ENCODE measurements around the gene CRYGC.

The CRYGC gene

DNA sequence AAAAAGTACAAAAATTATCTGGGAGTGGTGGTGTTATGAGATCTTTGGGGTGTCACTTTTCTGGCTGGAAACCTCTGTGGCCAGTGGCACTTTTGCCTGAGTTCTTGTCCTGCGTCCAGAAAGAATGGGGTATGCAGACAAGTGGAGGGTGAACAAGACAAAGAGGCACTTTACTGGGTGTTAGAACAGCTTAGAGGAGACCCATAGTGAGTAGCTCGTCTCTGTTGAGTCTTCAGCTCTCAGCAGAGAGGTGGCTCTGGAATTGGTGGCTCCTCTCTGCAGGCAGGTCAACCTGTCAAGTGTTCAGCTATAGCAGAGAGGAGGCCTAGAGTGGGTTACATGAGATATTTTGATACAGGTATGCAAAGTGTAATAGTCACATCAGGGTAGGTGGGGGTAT, 31.4 kb downstream of the CRYGC start:
- intact Hi-C loops (cut with DNase I): no loop called here

DNA sequence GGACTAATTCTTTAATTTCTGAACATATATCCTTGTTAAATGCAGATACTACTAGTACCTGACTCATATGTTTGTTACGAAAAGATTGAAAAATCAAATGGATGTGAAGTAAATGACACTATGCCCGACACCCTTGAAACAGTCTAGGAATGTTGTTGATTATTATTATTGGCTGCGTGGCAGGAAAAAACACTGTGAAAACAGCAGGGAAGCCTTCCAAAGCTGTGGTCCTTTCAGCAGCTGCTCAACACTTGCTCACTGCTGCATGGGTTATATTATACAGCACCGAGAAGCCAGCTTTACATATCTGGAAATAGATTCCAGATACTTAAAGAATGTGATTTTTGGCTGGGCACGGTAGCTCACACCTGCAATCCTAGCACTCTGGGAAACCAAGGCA, 31.8 kb downstream of the CRYGC start:
- intact Hi-C loops (cut with DNase I): no loop called here
- DNase-seq: no peak

More for the DNA sequence above, 31.4 kb downstream of the CRYGC start:
- DNase-seq: no peak

DNA sequence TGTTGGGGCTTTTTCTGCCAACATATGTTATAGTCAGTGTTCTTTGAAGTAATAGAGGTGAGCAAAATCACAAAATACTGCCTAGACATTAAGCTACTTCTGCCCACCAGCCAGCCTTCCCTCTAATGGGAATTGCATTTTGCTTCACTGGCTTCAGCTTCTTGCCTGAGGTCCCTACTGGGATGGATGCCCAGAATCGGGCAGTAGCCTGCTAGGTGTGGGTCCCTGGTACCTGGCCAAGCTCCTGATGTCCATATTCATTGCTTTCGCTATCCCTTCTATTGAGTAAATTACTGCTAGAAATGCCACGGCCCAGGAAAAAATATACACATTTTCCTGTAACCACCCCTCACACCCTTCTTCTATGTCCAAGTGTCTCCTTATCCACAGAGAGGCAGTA, 32.3 kb downstream of the CRYGC start:
- DNase-seq: no peak
- intact Hi-C loops (cut with DNase I): no loop called here

DNA sequence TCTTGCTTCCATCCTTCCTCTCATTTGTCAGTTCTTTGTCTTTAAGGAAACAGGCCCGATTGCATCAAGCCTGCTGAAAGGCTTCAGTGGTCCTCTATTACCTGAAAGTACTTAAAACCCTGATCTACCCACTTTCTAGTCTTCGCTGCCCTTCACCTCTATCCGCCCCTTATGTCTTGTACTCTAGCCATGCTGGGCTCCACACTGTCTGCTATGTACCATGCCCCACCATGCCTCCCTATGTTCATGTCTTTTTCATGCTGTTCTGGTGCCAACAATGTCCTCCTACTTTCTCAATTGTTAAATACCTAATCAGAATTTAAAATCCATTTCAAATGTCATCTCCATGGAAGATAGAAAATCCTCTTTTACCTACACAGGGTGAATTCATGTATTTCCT, 33.5 kb downstream of the CRYGC start:
- intact Hi-C loops (cut with DNase I): no loop called here

DNA sequence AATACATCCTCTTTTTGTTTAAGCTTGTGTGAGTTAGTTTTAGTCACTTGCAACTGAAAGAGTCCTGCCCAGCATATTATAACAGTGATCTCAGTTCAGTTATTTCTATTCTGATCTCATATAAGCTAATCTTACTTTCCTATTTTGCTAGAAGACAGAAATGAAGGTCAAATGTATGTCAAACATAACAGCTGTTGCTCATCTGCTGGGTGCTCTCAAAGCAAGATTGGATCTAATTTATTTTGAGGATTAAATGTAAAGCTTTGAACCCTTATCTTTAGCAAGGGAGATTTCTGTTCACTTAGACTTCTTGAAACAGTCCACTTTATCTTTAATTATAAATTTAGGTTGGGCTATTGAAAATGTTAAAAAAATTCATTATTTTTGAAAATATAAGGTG, 36.5 kb downstream of the CRYGC start:
- no peak for DNase-seq
- intact Hi-C loops (cut with DNase I): no loop called here

More for the DNA sequence above, 33.5 kb downstream of the CRYGC start:
- no peak for DNase-seq

DNA sequence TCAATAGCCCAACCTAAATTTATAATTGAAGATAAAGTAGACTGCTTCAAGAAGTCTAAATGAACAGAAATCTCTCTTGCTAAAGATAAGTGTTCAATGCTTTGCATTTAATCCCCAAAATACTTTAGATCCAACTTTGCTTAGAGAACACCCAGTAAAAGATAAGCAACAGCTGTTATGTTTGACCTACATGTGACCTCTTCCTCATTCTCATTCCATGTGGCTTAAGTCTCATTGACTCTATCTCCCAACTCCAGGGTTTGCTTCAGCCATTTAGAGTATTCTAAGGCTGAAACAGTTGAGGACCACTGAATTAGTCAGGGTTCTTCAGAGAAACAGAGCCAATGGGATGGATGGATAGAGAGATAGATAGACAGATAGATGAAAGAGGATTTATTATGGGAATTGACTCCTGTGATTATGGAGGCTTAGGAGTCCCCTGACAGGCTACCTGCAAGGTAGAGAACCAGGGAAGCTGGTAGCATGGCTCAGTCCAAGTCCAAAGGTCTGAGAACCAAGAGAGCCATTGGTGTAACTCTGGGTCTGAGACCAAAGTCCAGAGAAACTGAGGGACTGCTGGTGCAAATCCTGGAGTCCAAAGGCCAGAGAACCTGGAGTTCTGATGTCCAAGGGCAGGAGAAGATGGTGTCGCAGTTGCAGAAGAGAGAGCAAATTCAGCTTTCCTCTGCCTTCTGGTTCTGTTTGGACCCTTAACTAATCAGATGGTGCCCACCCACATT, 37.4 kb downstream of the CRYGC start:
- intact Hi-C loops (cut with DNase I): no loop called here
- DNase-seq: no peak

DNA sequence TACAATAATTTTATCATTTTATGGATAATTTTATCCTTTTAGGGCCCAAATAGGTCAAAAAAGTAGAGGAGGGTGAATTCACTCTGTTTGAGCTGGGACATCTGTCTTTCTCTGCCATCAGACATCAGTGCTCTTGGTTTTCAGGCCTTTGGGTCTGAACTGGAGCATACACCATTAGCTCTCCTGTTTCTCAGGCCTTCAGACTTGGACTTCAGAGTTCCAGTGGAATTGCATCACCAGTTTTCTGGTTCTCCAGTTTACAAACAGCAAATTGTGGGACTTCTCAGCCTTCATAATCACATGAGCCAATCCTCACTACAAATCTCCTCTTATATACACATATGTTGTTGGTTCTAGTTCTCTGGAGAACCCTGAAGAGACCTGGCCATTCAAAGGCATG, 39.2 kb downstream of the CRYGC start:
- intact Hi-C loops (cut with DNase I): no loop called here
- no peak for DNase-seq

DNA sequence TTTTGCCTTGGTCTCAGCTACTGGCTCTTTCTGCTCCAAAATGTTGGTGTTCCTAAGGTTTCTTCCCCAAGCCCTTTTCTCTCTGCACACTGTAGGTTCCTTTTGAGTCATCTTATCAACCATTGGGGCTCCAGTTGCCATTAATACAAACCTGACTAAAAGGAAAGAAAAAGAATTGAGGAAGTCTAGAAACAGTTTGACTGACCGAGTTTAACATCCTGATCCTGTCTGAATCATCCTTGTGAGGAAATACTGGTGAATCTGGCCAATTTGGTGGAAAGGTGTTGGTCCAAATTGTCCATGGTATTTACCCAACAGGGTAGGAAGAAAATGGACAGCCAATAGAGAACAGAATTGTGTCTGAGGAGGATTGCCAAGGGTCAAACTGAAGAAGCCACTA, 43.6 kb downstream of the CRYGC start:
- DNase-seq: no peak
- intact Hi-C loops (cut with DNase I): no loop called here

DNA sequence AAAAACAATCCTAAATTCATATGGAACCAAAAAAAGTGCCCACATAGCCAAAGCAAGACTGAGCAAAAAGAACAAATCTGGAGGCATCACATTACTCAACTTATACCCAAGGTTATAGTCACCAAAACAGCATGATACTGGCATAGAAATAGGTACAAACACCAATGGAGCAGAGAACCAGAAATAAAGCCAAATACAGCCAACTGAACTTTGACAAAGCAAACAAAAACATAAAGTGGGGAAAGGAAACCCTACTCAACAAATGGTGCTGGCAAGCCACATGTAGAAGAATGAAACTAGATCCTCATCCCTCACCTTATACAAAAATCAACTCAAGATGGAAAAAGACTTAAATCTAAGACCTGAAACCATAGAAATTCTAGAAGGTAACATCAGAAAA, 45.8 kb downstream of the CRYGC start:
- intact Hi-C loops (cut with DNase I): no loop called here
- DNase-seq: no peak
